Measurements from ENCODE around the gene SMCR8. TPM values are rescaled to one million over a fixed set of nuclear protein-coding genes. Genes with fewer than 3 reads are reported as not detected.

The SMCR8 gene, protein sequence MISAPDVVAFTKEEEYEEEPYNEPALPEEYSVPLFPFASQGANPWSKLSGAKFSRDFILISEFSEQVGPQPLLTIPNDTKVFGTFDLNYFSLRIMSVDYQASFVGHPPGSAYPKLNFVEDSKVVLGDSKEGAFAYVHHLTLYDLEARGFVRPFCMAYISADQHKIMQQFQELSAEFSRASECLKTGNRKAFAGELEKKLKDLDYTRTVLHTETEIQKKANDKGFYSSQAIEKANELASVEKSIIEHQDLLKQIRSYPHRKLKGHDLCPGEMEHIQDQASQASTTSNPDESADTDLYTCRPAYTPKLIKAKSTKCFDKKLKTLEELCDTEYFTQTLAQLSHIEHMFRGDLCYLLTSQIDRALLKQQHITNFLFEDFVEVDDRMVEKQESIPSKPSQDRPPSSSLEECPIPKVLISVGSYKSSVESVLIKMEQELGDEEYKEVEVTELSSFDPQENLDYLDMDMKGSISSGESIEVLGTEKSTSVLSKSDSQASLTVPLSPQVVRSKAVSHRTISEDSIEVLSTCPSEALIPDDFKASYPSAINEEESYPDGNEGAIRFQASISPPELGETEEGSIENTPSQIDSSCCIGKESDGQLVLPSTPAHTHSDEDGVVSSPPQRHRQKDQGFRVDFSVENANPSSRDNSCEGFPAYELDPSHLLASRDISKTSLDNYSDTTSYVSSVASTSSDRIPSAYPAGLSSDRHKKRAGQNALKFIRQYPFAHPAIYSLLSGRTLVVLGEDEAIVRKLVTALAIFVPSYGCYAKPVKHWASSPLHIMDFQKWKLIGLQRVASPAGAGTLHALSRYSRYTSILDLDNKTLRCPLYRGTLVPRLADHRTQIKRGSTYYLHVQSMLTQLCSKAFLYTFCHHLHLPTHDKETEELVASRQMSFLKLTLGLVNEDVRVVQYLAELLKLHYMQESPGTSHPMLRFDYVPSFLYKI
- total RNA-seq, result 19.5 and 37.1 TPM in 2 replicates

DNA sequence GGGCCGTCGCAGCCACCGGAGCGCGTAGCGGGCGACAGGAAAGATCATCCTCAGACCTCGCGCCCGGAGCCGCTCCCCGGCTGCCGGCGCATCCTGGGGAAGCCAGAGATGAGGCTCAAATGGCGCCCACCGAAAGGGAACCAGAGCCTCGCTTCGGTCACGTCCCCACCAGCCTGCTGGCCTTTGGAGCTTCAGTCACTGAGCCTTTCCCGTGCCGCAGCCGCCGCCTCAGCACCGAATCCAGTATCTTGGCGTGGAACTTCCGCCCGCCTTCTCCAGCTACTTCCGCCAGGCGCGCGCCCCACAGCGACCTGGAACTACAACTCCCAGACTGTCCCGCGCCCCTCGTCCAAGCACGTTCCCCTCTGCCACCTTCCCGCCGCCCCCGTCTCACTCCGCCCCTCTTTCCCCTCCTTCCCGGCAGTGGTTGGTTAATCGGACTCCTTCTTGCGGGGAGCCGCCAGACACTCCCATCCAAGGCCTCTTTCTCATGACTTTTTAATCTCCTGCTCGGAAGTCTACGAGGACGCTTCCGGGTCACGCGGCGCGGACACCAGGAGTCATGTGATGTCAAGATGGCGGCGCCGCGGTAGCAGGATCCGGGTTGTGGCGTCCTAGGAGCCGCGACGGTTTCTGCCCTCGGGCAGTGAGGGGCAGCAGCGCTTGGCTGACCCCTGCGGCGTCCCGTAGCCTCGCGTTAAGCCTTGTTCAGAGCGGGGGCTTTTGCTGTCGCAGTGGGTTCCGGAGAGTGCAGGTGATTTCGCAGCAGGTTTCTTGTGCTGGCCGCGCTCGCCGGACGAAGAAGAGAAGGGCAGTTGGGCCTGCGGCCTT, at the start of gene SMCR8, which contains the start of gene TOP3A:
SMCR8 (plus strand) TSS at position 563 of the 831 bp plus-strand sequence. CDS start 497 bp downstream, outside the sequence.
TOP3A (minus strand) TSS at position 264 of the 831 bp plus-strand sequence; CDS start at position 48, 216 bp downstream.

DNA sequence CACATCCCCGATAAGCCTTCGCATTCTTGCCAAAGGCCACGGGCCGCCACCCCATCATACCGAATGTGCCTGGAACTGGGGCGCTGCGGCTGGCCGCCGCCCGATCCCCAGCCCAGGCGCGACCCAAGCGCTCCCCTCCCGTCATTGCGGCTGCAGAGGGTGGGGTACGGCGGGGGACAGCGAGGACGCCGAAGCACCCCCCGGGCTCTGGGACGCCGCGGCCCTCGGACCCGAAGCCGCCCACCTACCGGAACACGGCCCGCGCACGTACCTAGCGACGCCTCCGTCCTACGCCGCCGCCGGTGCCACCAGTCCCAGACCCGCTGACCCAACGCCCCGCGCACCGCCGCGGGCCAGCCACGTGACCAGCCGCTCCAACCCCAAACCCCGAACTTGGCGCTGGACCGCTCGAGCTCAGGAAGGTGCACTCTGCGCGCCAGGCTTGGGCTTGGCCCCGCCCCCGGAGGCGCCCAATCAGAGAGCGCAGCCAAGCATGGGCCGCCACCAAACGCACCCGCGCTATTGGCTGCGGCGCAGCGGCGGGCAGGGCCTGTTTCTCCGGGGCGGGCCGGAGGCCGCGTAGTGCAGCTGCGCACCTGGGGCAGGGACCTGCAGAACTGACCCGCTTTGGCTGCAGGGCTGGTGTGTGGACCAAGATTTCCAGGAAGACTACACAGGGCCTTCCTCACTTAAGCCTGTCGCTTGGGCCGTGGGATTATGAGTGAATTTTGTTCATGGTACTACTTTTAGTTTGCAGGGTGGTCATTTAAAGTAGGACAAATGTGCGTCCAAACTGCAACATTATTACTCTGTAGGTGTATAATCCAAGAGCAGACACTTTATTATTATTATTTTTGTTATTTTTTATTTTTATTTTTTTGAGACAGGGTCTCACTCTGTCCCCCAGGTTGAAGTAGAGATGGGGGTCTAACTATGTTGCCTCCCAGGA, 48.3 kb downstream of the SMCR8 start, which contains the start of gene SHMT1:
SHMT1 (minus strand) TSS at position 450 of the 949 bp plus-strand sequence. CDS start 7,569 bp downstream, outside the sequence.

Other genes with a start within 250 kb of the SMCR8 start
- gene DRG2, start 227.3 kb upstream of the SMCR8 start, total RNA-seq, result 21.2 and 30.5 TPM in 2 replicates
- gene MYO15A, start 206.5 kb upstream of the SMCR8 start, total RNA-seq, result under 0.01 and 0.57 TPM in 2 replicates
- 123 and 127 TPM in 2 replicates for gene ALKBH5, start 131.5 kb upstream of the SMCR8 start, total RNA-seq
- 16.1 and 31.9 TPM in 2 replicates for gene LLGL1, start 89.7 kb upstream of the SMCR8 start, total RNA-seq
- gene FLII, start 56.6 kb upstream of the SMCR8 start, total RNA-seq, result 383 and 510 TPM in 2 replicates
- 13.8 and 16.1 TPM in 2 replicates for gene MIEF2, start 54.6 kb upstream of the SMCR8 start, total RNA-seq
- gene TOP3A, start 299 bp upstream of the SMCR8 start, total RNA-seq, result 19.1 and 22.8 TPM in 2 replicates
- gene SHMT1, start 48.3 kb downstream of the SMCR8 start, total RNA-seq, result 8.5 and 11.7 TPM in 2 replicates
- 1.4 and 2.3 TPM in 2 replicates for gene EVPLL, start 62.5 kb downstream of the SMCR8 start, total RNA-seq
- gene LGALS9C, start 161.5 kb downstream of the SMCR8 start, total RNA-seq, result under 0.01 and 0.21 TPM in 2 replicates

All from nasal cavity respiratory epithelium epithelial cell of viscerocranial mucosa (primary cell).